Astrocyte (in vitro differentiated cells and primary cell): ENCODE data around the gene LSM7.

Source experiments
- EZH2 ChIP-seq: IDR thresholded peaks from 2 replicates; pipeline ENCODE4 v1.6.1; 2012; ENCODE audit warnings: mild to moderate bottlenecking, low read length, inconsistent platforms; ENCODE audit not compliant: insufficient read depth
- TF ChIP-seq, protein P1 (sequence below): IDR thresholded peaks from 2 replicates; pipeline ENCODE4 v1.5.1; 2011; ENCODE audit warnings: low read depth, mild to moderate bottlenecking, inconsistent platforms, low read length, moderate library complexity; ENCODE audit not compliant: insufficient read depth

DNA sequence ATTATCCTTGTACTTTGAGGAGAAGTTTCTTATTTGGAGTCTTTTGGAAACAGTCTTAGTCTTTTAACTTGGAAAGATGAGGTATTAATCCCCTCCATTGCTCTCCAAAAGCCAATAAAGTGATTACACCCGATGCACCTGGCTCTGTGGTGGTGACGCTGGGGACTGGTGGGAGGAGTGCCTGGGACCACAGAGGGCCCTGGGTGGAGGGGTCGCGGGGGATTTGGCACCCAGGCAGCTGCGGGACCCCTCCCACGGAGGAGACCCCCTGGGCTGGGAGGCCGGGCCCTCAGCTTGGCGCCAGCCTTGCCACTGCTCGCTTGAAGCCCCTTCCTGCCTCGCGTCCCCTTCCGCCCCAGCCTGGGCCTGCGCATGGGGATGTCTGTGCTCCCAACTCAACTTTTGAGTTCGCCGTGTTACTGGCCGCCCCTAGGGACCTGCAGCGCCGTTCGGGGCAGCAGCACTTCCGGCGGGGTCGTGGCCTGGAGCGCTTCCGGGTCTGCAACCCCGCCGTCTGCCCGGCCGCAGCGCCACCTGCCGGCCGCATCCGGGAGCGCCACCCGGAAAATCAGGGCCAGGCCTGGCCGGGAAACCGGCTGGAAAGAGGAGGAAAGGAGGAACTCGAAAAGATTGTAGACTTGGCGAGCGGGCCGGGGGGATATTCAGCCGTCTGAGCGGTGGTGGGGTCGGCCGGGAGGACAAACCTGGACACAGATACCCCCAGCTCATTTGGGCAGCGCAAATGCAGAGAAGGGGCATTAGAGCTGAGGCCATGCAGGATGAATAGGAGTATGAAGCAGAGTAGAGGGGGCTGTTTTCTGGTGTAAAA, 54.8 kb downstream of the LSM7 start:
- TF ChIP-seq, protein P1, sequence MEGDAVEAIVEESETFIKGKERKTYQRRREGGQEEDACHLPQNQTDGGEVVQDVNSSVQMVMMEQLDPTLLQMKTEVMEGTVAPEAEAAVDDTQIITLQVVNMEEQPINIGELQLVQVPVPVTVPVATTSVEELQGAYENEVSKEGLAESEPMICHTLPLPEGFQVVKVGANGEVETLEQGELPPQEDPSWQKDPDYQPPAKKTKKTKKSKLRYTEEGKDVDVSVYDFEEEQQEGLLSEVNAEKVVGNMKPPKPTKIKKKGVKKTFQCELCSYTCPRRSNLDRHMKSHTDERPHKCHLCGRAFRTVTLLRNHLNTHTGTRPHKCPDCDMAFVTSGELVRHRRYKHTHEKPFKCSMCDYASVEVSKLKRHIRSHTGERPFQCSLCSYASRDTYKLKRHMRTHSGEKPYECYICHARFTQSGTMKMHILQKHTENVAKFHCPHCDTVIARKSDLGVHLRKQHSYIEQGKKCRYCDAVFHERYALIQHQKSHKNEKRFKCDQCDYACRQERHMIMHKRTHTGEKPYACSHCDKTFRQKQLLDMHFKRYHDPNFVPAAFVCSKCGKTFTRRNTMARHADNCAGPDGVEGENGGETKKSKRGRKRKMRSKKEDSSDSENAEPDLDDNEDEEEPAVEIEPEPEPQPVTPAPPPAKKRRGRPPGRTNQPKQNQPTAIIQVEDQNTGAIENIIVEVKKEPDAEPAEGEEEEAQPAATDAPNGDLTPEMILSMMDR = peak; percentile 57
- TF ChIP-seq EZH2 = no peak
